Measurements from ENCODE around the gene CYCS.
"Not testable (repeated sequence)": the region's sequence is repeated elsewhere in the genome, so short reads cannot be mapped to it uniquely, and the experiment has no call there.

The CYCS gene

GRCh38 chr7:25125137-25125946, at the start of gene CYCS:
Gene CYCS (minus strand): TSS chr7:25125260. CDS start chr7:25124119, 1,141 bp downstream.
- DNase-seq (ENCODE audit: low spot score), result peak; percentile 99

- no peak for DNase-seq (ENCODE audit: low spot score)
Measured at GRCh38 chr7:25173184-25173583, 48.1 kb upstream of the CYCS start.

GRCh38 chr7:25171516-25171915, 46.5 kb upstream of the CYCS start:
- no peak for DNase-seq (ENCODE audit: low spot score)

- no peak for DNase-seq (ENCODE audit: low spot score)
Measured at GRCh38 chr7:25171071-25171470, 46.0 kb upstream of the CYCS start.

- no peak for DNase-seq (ENCODE audit: low spot score)
Measured at GRCh38 chr7:25169683-25170082, 44.6 kb upstream of the CYCS start.

GRCh38 chr7:25168145-25168544, 43.1 kb upstream of the CYCS start:
- DNase-seq (ENCODE audit: low spot score), result no peak

- DNase-seq (ENCODE audit: low spot score), result no peak
Measured at GRCh38 chr7:25167262-25167843, 42.3 kb upstream of the CYCS start.

GRCh38 chr7:25159983-25160596, 35.0 kb upstream of the CYCS start:
- not testable (repeated sequence) for DNase-seq (ENCODE audit: low spot score)

- DNase-seq (ENCODE audit: low spot score), result no peak
Measured at GRCh38 chr7:25158966-25159365, 33.9 kb upstream of the CYCS start.

- no peak for DNase-seq (ENCODE audit: low spot score)
Measured at GRCh38 chr7:25151773-25152172, 26.7 kb upstream of the CYCS start.

- no peak for DNase-seq (ENCODE audit: low spot score)
Measured at GRCh38 chr7:25149836-25150235, 24.8 kb upstream of the CYCS start.

GRCh38 chr7:25148772-25149575, 23.9 kb upstream of the CYCS start:
- no peak for DNase-seq (ENCODE audit: low spot score)

- no peak for DNase-seq (ENCODE audit: low spot score)
Measured at GRCh38 chr7:25143763-25144162, 18.7 kb upstream of the CYCS start.

GRCh38 chr7:25139536-25139935, 14.5 kb upstream of the CYCS start:
- DNase-seq (ENCODE audit: low spot score), result no peak

GRCh38 chr7:25134358-25135010, 9.4 kb upstream of the CYCS start:
- DNase-seq (ENCODE audit: low spot score), result no peak

GRCh38 chr7:25132430-25132829, 7.4 kb upstream of the CYCS start:
- DNase-seq (ENCODE audit: low spot score), result no peak

- DNase-seq (ENCODE audit: low spot score), result no peak
Measured at GRCh38 chr7:25126751-25127150, 1.7 kb upstream of the CYCS start.

- peak; percentile 38 for DNase-seq (ENCODE audit: low spot score)
Measured at GRCh38 chr7:25124465-25125136, 459 bp downstream of the CYCS start.

GRCh38 chr7:25122373-25122772, 2.7 kb downstream of the CYCS start:
- DNase-seq (ENCODE audit: low spot score), result no peak

- no peak for DNase-seq (ENCODE audit: low spot score)
Measured at GRCh38 chr7:25121599-25121998, 3.5 kb downstream of the CYCS start.

GRCh38 chr7:25119102-25119501, 6.0 kb downstream of the CYCS start:
- DNase-seq (ENCODE audit: low spot score), result no peak

All from putamen (tissue), 1 donor.